ENCODE results near the gene VSIG1.

The VSIG1 gene

GRCh38 chrX:108044554-108045256 is at the start of gene VSIG1:
Gene VSIG1, plus strand, starts transcription at chrX:108045065. Its CDS starts 66 bp downstream, at chrX:108045131.
- DNase-seq, result no peak

- DNase-seq, result no peak
Measured at GRCh38 chrX:107996124-107996523, 48.7 kb upstream of the VSIG1 start.

GRCh38 chrX:108000751-108001150 is 44.1 kb upstream of the VSIG1 start:
- DNase-seq, result no peak

- no peak for DNase-seq
Measured at GRCh38 chrX:108001218-108001814, 43.5 kb upstream of the VSIG1 start.

- DNase-seq, result no peak
Measured at GRCh38 chrX:108018656-108019381, 26.0 kb upstream of the VSIG1 start.

GRCh38 chrX:108019382-108019875 is 25.4 kb upstream of the VSIG1 start:
- DNase-seq, result no peak

- no peak for DNase-seq
Measured at GRCh38 chrX:108020631-108021030, 24.2 kb upstream of the VSIG1 start.

GRCh38 chrX:108022491-108023089 is 22.3 kb upstream of the VSIG1 start:
- no peak for DNase-seq

GRCh38 chrX:108025376-108025775 is 19.5 kb upstream of the VSIG1 start:
- DNase-seq, result no peak

- no peak for DNase-seq
Measured at GRCh38 chrX:108025954-108026600, 18.8 kb upstream of the VSIG1 start.

GRCh38 chrX:108028854-108029253 is 16.0 kb upstream of the VSIG1 start:
- DNase-seq, result no peak

GRCh38 chrX:108029928-108030711 is 14.7 kb upstream of the VSIG1 start:
- no peak for DNase-seq

- no peak for DNase-seq
Measured at GRCh38 chrX:108032944-108033343, 11.9 kb upstream of the VSIG1 start.

- no peak for DNase-seq
Measured at GRCh38 chrX:108033890-108034289, 11.0 kb upstream of the VSIG1 start.

GRCh38 chrX:108034725-108035124 is 10.1 kb upstream of the VSIG1 start:
- DNase-seq, result no peak

- no peak for DNase-seq
Measured at GRCh38 chrX:108036298-108036973, 8.4 kb upstream of the VSIG1 start.

- DNase-seq, result no peak
Measured at GRCh38 chrX:108049649-108050048, 4.8 kb downstream of the VSIG1 start.

- no peak for DNase-seq
Measured at GRCh38 chrX:108053218-108053617, 8.4 kb downstream of the VSIG1 start.

GRCh38 chrX:108055546-108055945 is 10.7 kb downstream of the VSIG1 start:
- no peak for DNase-seq

GRCh38 chrX:108059801-108060200 is 14.9 kb downstream of the VSIG1 start:
- no peak for DNase-seq

- DNase-seq, result no peak
Measured at GRCh38 chrX:108064001-108064400, 19.1 kb downstream of the VSIG1 start.

GRCh38 chrX:108064613-108065012 is 19.7 kb downstream of the VSIG1 start:
- no peak for DNase-seq

Data from stimulated activated CD4-positive, alpha-beta T cell treated with anti-CD3 and anti-CD28 coated beads, Interleukin-4, amount 100 ng/mL, for 1 hour (primary cell).